Trophoblast cell (in vitro differentiated cells and primary cell): ENCODE results near the gene MYO18A.

Source experiments
- DNase-seq, 2 donors: peaks; one replicate each; pipeline ENCODE4 v3.0.0-alpha.2; 2016
- H2AFZ ChIP-seq: 2 replicates; pipeline ENCODE4 v1.6.1; 2013; ENCODE audit warnings: low read length, moderate library complexity, mild to moderate bottlenecking; ENCODE audit not compliant: insufficient read depth, poor library complexity
- H2AK5ac ChIP-seq: 2 replicates; pipeline ENCODE4 v1.6.1; 2013; ENCODE audit warnings: mild to moderate bottlenecking, low read length
- H2BK120ac ChIP-seq: 2 replicates; pipeline ENCODE4 v1.6.1; 2013; ENCODE audit warnings: low read length, mild to moderate bottlenecking, moderate library complexity; ENCODE audit not compliant: insufficient read depth, poor library complexity
- H2BK12ac ChIP-seq: 2 replicates; pipeline ENCODE4 v1.6.1; 2013; ENCODE audit warnings: mild to moderate bottlenecking, low read length, moderate library complexity
- H2BK5ac ChIP-seq: 2 replicates; pipeline ENCODE4 v1.6.1; 2013; ENCODE audit warnings: low read length, low read depth, moderate library complexity, mild to moderate bottlenecking; ENCODE audit not compliant: poor library complexity
- H3K14ac ChIP-seq: 2 replicates; pipeline ENCODE4 v1.6.1; 2013; ENCODE audit warnings: mild to moderate bottlenecking, low read length
- H3K18ac ChIP-seq: 2 replicates; pipeline ENCODE4 v1.6.1; 2013; ENCODE audit warnings: mild to moderate bottlenecking, low read length
- H3K23ac ChIP-seq: 2 replicates; pipeline ENCODE4 v1.6.1; 2013; ENCODE audit warnings: low read length
- H3K27ac ChIP-seq: 2 replicates; pipeline ENCODE4 v1.5.1; 2013; ENCODE audit warnings: low read depth, mild to moderate bottlenecking, inconsistent platforms, low read length, moderate library complexity
- H3K27me3 ChIP-seq: 2 replicates; pipeline ENCODE4 v1.6.1; 2013; ENCODE audit warnings: inconsistent platforms, mild to moderate bottlenecking, low read length, moderate library complexity; ENCODE audit not compliant: insufficient read depth
- H3K36me3 ChIP-seq, 2 experiments: 1 replicate in 1 of 2; 2 replicates in 1 of 2; pipeline ENCODE4 v1.6.1; 2013; ENCODE audit warnings: low read length in 2 of 2, mild to moderate bottlenecking in 2 of 2, moderate library complexity in 1 of 2; ENCODE audit not compliant: insufficient read depth in 2 of 2, control insufficient read depth in 1 of 2
- H3K4ac ChIP-seq: 2 replicates; pipeline ENCODE4 v1.6.1; 2013; ENCODE audit warnings: low read depth, mild to moderate bottlenecking, low read length, moderate library complexity
- H3K4me1 ChIP-seq, 2 experiments: 1 replicate in 1 of 2; 2 replicates in 1 of 2; pipeline ENCODE4 v1.6.1; 2013; ENCODE audit warnings: low read length in 2 of 2, mild to moderate bottlenecking in 2 of 2, moderate library complexity in 1 of 2; ENCODE audit not compliant: insufficient read depth in 2 of 2, control insufficient read depth in 1 of 2
- H3K4me2 ChIP-seq: 2 replicates; pipeline ENCODE4 v1.6.1; 2013; ENCODE audit warnings: inconsistent platforms, mild to moderate bottlenecking, low read length, moderate library complexity
- H3K4me3 ChIP-seq: 2 replicates; pipeline ENCODE4 v1.5.1; 2013; ENCODE audit warnings: mild to moderate bottlenecking, low read depth, low read length, inconsistent platforms
- H3K79me1 ChIP-seq: one replicate; pipeline ENCODE4 v1.6.1; 2013; ENCODE audit warnings: low read length
- H3K79me2 ChIP-seq: 2 replicates; pipeline ENCODE4 v1.6.1; 2013; ENCODE audit warnings: low read length, mild to moderate bottlenecking; ENCODE audit not compliant: control insufficient read depth, insufficient read depth, poor library complexity
- H3K9ac ChIP-seq: 2 replicates; pipeline ENCODE4 v1.6.1; 2013; ENCODE audit warnings: mild to moderate bottlenecking, low read length
- H3K9me3 ChIP-seq: 2 replicates; pipeline ENCODE4 v1.6.1; 2013; ENCODE audit warnings: low read depth, mild to moderate bottlenecking, control low read depth, inconsistent platforms, low read length; ENCODE audit not compliant: insufficient read depth
- H4K12ac ChIP-seq: 2 replicates; pipeline ENCODE4 v1.6.1; 2013; ENCODE audit warnings: low read depth, mild to moderate bottlenecking, low read length, moderate library complexity
- H4K8ac ChIP-seq: 2 replicates; pipeline ENCODE4 v1.6.1; 2013; ENCODE audit warnings: low read depth, mild to moderate bottlenecking, low read length, moderate library complexity
- H4K91ac ChIP-seq: one replicate; pipeline ENCODE4 v1.6.1; 2013; ENCODE audit warnings: low read depth, mild to moderate bottlenecking, low read length, moderate library complexity
- WGBS: extraction: QIAGEN DNeasy Blood & Tissue Kit; methylation state at CpG from one replicate; pipeline ENCODE4 v1.1.7; 2013; ENCODE audit warnings: missing lambda C conversion rate; ENCODE audit not compliant: insufficient read length, insufficient coverage; ENCODE audit errors: extremely low coverage; 5-methylcytosine and 5-hydroxymethylcytosine counted together

MYO18A gene

DNA sequence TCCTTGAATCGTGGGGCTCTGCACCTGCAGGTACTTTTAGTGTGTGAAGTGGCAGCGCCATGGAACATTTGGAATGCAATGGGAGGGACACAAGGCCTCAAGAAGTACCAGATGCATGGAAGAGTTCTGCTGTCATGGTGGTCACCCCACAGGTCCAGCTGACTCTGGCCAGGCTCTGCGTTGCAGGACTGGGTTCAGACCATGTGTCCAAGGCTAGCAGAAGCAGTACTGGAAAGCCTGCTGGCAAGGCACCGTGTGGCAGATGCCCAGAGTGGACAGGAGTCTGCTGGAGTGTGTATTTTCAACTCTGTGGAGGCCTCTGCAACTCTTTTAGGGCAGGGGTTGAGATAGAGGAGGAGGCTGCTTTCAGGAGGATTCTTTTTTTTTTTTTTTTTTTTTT lies 135.2 kb downstream of the MYO18A start:
- H3K79me1 ChIP-seq, result no peaks in the 10 kb centered on the region
- no peak overlapping the region for H3K27ac ChIP-seq
- H3K9ac ChIP-seq, result no peak overlapping the region
- H4K12ac ChIP-seq, result no peak overlapping the region
- H3K4me1 ChIP-seq, result peaks cover 9 to 21% of the 10 kb centered on the region in 2 experiments
- H3K23ac ChIP-seq, result no peak overlapping the region
- H3K4me2 ChIP-seq, result no peak overlapping the region
- no peaks in the 10 kb centered on the region for H3K79me2 ChIP-seq
- WGBS, result no CpG with 5 or more reads among the region's 4 CpGs
- H4K8ac ChIP-seq, result no peak overlapping the region
- no peak for DNase-seq
- no peak overlapping the region for H2BK120ac ChIP-seq
- H2BK12ac ChIP-seq, result no peak overlapping the region
- H3K9me3 ChIP-seq, result no peaks in the 10 kb centered on the region
- no peak overlapping the region for H2AFZ ChIP-seq
- H3K36me3 ChIP-seq, result no peaks in the 10 kb centered on the region
- H4K91ac ChIP-seq, result no peak overlapping the region
- H2AK5ac ChIP-seq, result no peak overlapping the region
- H3K4me3 ChIP-seq, result no peak overlapping the region
- no peak overlapping the region for H3K18ac ChIP-seq
- no peak overlapping the region for H2BK5ac ChIP-seq
- H3K27me3 ChIP-seq, result no peaks in the 10 kb centered on the region
- H3K14ac ChIP-seq, result no peak overlapping the region
- no peak overlapping the region for H3K4ac ChIP-seq

DNA sequence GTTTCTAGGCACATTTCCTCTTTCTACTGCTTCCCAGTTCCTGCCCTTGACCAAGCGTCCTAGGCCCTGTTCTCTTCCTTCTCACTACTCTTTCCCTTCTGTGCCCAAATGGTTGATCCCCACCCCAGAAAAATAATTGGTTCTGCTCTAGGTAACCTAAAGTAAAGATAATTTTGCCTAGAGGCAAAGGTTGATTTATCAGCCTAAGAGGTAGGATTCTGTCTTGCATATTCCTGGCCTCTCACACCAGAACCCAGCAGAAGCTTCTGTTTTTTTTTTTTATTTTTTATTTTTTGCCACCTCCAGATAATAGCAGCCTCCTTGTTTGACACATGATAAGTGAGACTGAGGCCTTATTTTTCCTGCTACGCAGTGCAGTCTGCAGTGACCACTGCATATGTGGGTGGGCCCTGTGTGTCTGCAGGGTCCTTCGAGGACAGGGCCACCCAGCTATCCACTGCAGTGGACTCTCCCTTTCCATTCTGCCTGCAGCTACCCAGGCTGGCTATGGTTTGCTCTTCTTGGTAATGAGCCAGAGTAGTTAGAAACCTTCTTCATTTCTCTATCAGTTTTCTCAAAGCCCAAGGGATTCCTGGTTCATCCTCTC lies 136.6 kb downstream of the MYO18A start:
- no peak overlapping the region for H2BK5ac ChIP-seq
- H2AK5ac ChIP-seq, result no peak overlapping the region
- no peaks in the 10 kb centered on the region for H3K36me3 ChIP-seq
- H4K12ac ChIP-seq, result no peak overlapping the region
- no peak overlapping the region for H3K27ac ChIP-seq
- H3K27me3 ChIP-seq, result no peaks in the 10 kb centered on the region
- H3K9ac ChIP-seq, result no peak overlapping the region
- H4K8ac ChIP-seq, result no peak overlapping the region
- H2BK12ac ChIP-seq, result no peak overlapping the region
- H3K4me1 ChIP-seq, result peaks cover 3 to 11% of the 10 kb centered on the region in 2 experiments
- H3K4me2 ChIP-seq, result no peak overlapping the region
- H3K79me2 ChIP-seq, result no peaks in the 10 kb centered on the region
- no peaks in the 10 kb centered on the region for H3K9me3 ChIP-seq
- H3K4me3 ChIP-seq, result no peak overlapping the region
- no peaks in the 10 kb centered on the region for H3K79me1 ChIP-seq
- no peak overlapping the region for H3K4ac ChIP-seq
- no peak overlapping the region for H4K91ac ChIP-seq
- DNase-seq, result peak in 1 of 2 donors; percentile 51
- WGBS, result no CpG with 5 or more reads among the region's 3 CpGs
- no peak overlapping the region for H2BK120ac ChIP-seq
- no peak overlapping the region for H3K23ac ChIP-seq
- no peak overlapping the region for H3K14ac ChIP-seq
- no peak overlapping the region for H3K18ac ChIP-seq
- no peak overlapping the region for H2AFZ ChIP-seq

DNA sequence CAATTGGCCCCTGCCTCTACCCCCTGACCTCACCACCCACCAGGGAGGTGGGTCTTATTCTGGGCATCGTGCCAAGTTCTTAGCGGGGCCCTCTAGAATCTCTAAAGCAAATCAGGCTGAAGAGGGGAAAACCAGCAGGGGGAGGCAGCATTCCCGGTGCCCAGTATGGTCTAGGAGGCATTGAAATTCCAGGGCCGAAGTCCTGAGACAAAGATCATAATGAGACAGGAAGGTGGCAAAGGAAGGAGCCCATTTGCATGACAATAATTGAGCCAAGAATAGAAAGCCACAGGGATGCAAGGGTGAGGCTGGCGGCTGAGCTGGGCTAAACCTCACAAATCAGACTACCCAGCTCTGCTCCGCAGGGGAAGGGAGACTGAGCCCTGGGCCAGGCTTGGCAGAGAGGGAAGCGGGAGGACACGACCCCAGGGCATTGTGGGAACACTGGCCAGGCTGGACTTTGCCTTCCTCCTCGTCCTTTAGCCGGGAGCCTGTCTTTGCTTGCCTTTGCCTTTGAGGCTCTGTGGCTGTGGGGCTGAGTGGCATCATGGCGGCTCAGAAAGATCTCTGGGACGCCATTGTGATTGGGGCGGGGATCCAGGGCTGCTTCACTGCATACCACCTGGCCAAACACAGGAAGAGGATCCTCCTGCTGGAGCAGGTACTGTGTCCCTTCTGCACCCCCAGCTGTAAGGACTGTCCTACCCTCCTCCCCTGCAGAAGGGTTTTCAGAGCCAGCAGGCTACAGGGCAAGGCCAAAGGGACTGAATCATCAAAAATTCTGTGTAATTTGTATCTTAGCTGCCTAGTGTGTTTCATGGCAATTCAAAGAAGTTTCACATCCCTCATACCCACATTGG lies 137.3 kb downstream of the MYO18A start, which contains the start of gene PIPOX:
Gene PIPOX (plus strand): TSS at position 463 of the 860 bp plus-strand sequence. CDS start 85 bp downstream, at position 548.
- peak within 1 kb of the TSS; percentile 2 for H2AFZ ChIP-seq
- no peak within 1 kb of the TSS for H3K18ac ChIP-seq
- no peak within 1 kb of the TSS for H3K4ac ChIP-seq
- no peak within 1 kb of the TSS for H2AK5ac ChIP-seq
- H3K79me2 ChIP-seq, result no peaks in the 10 kb centered on the region
- H3K4me2 ChIP-seq, result no peak within 1 kb of the TSS
- H3K4me3 ChIP-seq, result peak within 1 kb of the TSS; percentile 32
- no peak within 1 kb of the TSS for H3K14ac ChIP-seq
- no peak within 1 kb of the TSS for H3K9ac ChIP-seq
- H2BK12ac ChIP-seq, result no peak within 1 kb of the TSS
- H3K36me3 ChIP-seq, result no peaks in the 10 kb centered on the region
- no peak within 1 kb of the TSS for H4K8ac ChIP-seq
- peak in 1 of 2 donors; percentile 79 for DNase-seq
- no peak within 1 kb of the TSS for H2BK120ac ChIP-seq
- H3K9me3 ChIP-seq, result no peaks in the 10 kb centered on the region
- H4K91ac ChIP-seq, result no peak within 1 kb of the TSS
- H4K12ac ChIP-seq, result no peak within 1 kb of the TSS
- no peak within 1 kb of the TSS for H3K23ac ChIP-seq
- H2BK5ac ChIP-seq, result no peak within 1 kb of the TSS
- WGBS, result no CpG with 5 or more reads among the region's 13 CpGs
- no peak within 1 kb of the TSS for H3K27ac ChIP-seq
- no peaks in the 10 kb centered on the region for H3K79me1 ChIP-seq
- no peaks in the 10 kb centered on the region for H3K27me3 ChIP-seq
- H3K4me1 ChIP-seq, result peaks cover 2 to 9% of the 10 kb centered on the region in 2 experiments

GRCh38 chr17:29042026-29042678 lies 138.0 kb downstream of the MYO18A start:
- Histone ChIP-seq H2AFZ (no peak overlapping the region), H4K8ac (no peak overlapping the region), H3K79me2 (no peaks in the 10 kb centered on the region), H3K4ac (no peak overlapping the region), H2AK5ac (no peak overlapping the region), H3K4me1 (peaks cover 2 to 9% of the 10 kb centered on the region in 2 experiments), H3K27me3 (no peaks in the 10 kb centered on the region), H4K12ac (no peak overlapping the region), H3K36me3 (no peaks in the 10 kb centered on the region), H3K18ac (no peak overlapping the region), H3K23ac (no peak overlapping the region), H2BK12ac (no peak overlapping the region), H3K79me1 (no peaks in the 10 kb centered on the region), H3K14ac (no peak overlapping the region), H3K27ac (no peak overlapping the region), H3K9me3 (no peaks in the 10 kb centered on the region), H2BK120ac (no peak overlapping the region), H3K9ac (no peak overlapping the region), H3K4me3 (no peak overlapping the region), H3K4me2 (no peak overlapping the region), H2BK5ac (no peak overlapping the region), H4K91ac (no peak overlapping the region)
- no CpG with 5 or more reads among the region's 11 CpGs for WGBS
- no peak for DNase-seq
